ENCODE data around the gene E2F2.

Gene E2F2

GRCh38 chr1:23481026-23481597 lies 49.9 kb downstream of the E2F2 start:
- no peak for DNase-seq

GRCh38 chr1:23480187-23481025 lies 50.6 kb downstream of the E2F2 start:
- no peak for DNase-seq

- DNase-seq = no peak
Observed at GRCh38 chr1:23479666-23479941, 51.4 kb downstream of the E2F2 start.

- DNase-seq = no peak
Observed at GRCh38 chr1:23478896-23479665, 52.0 kb downstream of the E2F2 start.

GRCh38 chr1:23477359-23478144 lies 53.5 kb downstream of the E2F2 start:
- no peak for DNase-seq

- no peak for DNase-seq
Observed at GRCh38 chr1:23475641-23476040, 55.4 kb downstream of the E2F2 start.

GRCh38 chr1:23475134-23475628 lies 55.9 kb downstream of the E2F2 start:
- no peak for DNase-seq

GRCh38 chr1:23473037-23473800 lies 57.8 kb downstream of the E2F2 start:
- DNase-seq = no peak

- DNase-seq = no peak
Observed at GRCh38 chr1:23472351-23473036, 58.5 kb downstream of the E2F2 start.

- no peak for DNase-seq
Observed at GRCh38 chr1:23471473-23472075, 59.5 kb downstream of the E2F2 start.

- DNase-seq = no peak
Observed at GRCh38 chr1:23470282-23471070, 60.6 kb downstream of the E2F2 start.

GRCh38 chr1:23469372-23469982 lies 61.6 kb downstream of the E2F2 start:
- DNase-seq = no peak

GRCh38 chr1:23466423-23466989 lies 64.5 kb downstream of the E2F2 start:
- no peak for DNase-seq

GRCh38 chr1:23463286-23463685 lies 67.7 kb downstream of the E2F2 start:
- DNase-seq = no peak

GRCh38 chr1:23462766-23463165 lies 68.3 kb downstream of the E2F2 start:
- DNase-seq = no peak

GRCh38 chr1:23461050-23461449 lies 70.0 kb downstream of the E2F2 start:
- DNase-seq = no peak

GRCh38 chr1:23460519-23460918 lies 70.5 kb downstream of the E2F2 start:
- no peak for DNase-seq

- DNase-seq = no peak
Observed at GRCh38 chr1:23459338-23459757, 71.7 kb downstream of the E2F2 start.
